Panc1 (cell line): ENCODE results near the gene ELOVL2.

Source experiments
- TCF7L2 ChIP-seq: IDR thresholded peaks from 2 replicates; pipeline ENCODE4 v1.6.1; 2011; ENCODE audit warnings: mild to moderate bottlenecking, low read depth, low read length, inconsistent platforms
- TF ChIP-seq, protein P1 (sequence below): fragments of 450-650 bp; IDR thresholded peaks from 2 replicates; pipeline ENCODE4 v1.5.1; 2017; ENCODE audit warnings: mild to moderate bottlenecking

DNA sequence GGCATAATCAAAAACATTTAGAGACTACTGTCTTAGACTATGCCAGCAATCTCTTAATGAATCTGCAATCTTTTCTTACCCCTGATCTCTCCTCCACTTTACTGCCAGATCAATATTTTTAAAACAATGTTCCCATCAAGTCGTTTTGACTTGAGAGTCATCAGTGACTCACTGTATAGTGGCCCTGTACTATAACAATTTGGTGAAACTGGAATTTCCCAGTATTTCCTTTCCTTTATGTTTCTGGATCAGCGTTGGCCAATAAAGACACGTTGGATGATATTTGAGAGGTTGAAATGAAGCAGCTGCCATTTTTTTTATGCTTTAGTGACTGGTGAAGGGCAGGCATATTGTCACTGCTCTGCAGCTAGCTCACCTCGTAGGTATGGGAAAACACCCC lies 39.4 kb upstream of the ELOVL2 start:
- TF ChIP-seq, protein P1, sequence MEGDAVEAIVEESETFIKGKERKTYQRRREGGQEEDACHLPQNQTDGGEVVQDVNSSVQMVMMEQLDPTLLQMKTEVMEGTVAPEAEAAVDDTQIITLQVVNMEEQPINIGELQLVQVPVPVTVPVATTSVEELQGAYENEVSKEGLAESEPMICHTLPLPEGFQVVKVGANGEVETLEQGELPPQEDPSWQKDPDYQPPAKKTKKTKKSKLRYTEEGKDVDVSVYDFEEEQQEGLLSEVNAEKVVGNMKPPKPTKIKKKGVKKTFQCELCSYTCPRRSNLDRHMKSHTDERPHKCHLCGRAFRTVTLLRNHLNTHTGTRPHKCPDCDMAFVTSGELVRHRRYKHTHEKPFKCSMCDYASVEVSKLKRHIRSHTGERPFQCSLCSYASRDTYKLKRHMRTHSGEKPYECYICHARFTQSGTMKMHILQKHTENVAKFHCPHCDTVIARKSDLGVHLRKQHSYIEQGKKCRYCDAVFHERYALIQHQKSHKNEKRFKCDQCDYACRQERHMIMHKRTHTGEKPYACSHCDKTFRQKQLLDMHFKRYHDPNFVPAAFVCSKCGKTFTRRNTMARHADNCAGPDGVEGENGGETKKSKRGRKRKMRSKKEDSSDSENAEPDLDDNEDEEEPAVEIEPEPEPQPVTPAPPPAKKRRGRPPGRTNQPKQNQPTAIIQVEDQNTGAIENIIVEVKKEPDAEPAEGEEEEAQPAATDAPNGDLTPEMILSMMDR, result no peak
- no peak for TF ChIP-seq TCF7L2
